ENCODE results near the gene ANKS3.

The ANKS3 gene

GRCh38 chr16:4734063-4734729, at the start of gene ANKS3, which contains the start of gene DNAAF8:
Gene ANKS3 (minus strand): TSS chr16:4734271. CDS start chr16:4730149, 4,122 bp downstream.
Gene DNAAF8 (plus strand): TSS chr16:4734537. CDS start chr16:4736515, 1,978 bp downstream.
- H3K9ac ChIP-seq: peak within 1 kb of the TSS; percentile 48
- H3K4me1 ChIP-seq (ENCODE audit: low read depth, poor library complexity, severe bottlenecking): peaks cover 14% of the 10 kb centered on the region
- no peaks in the 10 kb centered on the region for H3K27me3 ChIP-seq (ENCODE audit: insufficient read depth, low read depth)
- peak within 1 kb of the TSS; percentile 92 for H2AFZ ChIP-seq (ENCODE audit: low read depth)
- H3K79me2 ChIP-seq (ENCODE audit: insufficient read depth, low read depth): no peaks in the 10 kb centered on the region; the same call in 1 of the 2 replicates
- no peak for TF ChIP-seq CTCF (conservative IDR thresholded peaks at IDR 0.05; ENCODE audit: low read depth, low read length)
- peak within 1 kb of the TSS; percentile 92 for H3K4me2 ChIP-seq
- no peaks in the 10 kb centered on the region for H4K20me1 ChIP-seq (ENCODE audit: insufficient read depth)
- H3K27ac ChIP-seq: peak within 1 kb of the TSS; percentile 72
- H3K4me3 ChIP-seq (IDR thresholded peaks at IDR 0.05; ENCODE audit: insufficient read depth, low read depth, low read length): peak within 1 kb of the TSS; percentile 41
- no peaks in the 10 kb centered on the region for H3K36me3 ChIP-seq (ENCODE audit: insufficient read depth)

GRCh38 chr16:4783251-4783950, 49.3 kb upstream of the ANKS3 start:
- Histone ChIP-seq H3K4me2 (no peak overlapping the region), H2AFZ (ENCODE audit: low read depth) (no peak overlapping the region), H3K27me3 (ENCODE audit: insufficient read depth, low read depth) (no peaks in the 10 kb centered on the region), H3K9ac (no peak overlapping the region), H3K27ac (no peak overlapping the region), H3K4me1 (ENCODE audit: low read depth, poor library complexity, severe bottlenecking) (no peaks in the 10 kb centered on the region), H4K20me1 (ENCODE audit: insufficient read depth) (no peaks in the 10 kb centered on the region), H3K79me2 (ENCODE audit: insufficient read depth, low read depth) (no peaks in the 10 kb centered on the region), H3K36me3 (ENCODE audit: insufficient read depth) (no peaks in the 10 kb centered on the region), H3K4me3 (IDR thresholded peaks at IDR 0.05; ENCODE audit: insufficient read depth, low read depth, low read length) (no peak overlapping the region)
- TF ChIP-seq CTCF (conservative IDR thresholded peaks at IDR 0.05; ENCODE audit: low read depth, low read length): no peak

- no peaks in the 10 kb centered on the region for H3K27me3 ChIP-seq (ENCODE audit: insufficient read depth, low read depth)
- no peak overlapping the region for H3K27ac ChIP-seq
- no peaks in the 10 kb centered on the region for H3K36me3 ChIP-seq (ENCODE audit: insufficient read depth)
- TF ChIP-seq CTCF (conservative IDR thresholded peaks at IDR 0.05; ENCODE audit: low read depth, low read length): no peak
- no peak overlapping the region for H3K9ac ChIP-seq
- H3K4me3 ChIP-seq (IDR thresholded peaks at IDR 0.05; ENCODE audit: insufficient read depth, low read depth, low read length): no peak overlapping the region
- H3K4me2 ChIP-seq: no peak overlapping the region
- H4K20me1 ChIP-seq (ENCODE audit: insufficient read depth): no peaks in the 10 kb centered on the region
- no peak overlapping the region for H2AFZ ChIP-seq (ENCODE audit: low read depth)
- no peaks in the 10 kb centered on the region for H3K4me1 ChIP-seq (ENCODE audit: low read depth, poor library complexity, severe bottlenecking)
- no peaks in the 10 kb centered on the region for H3K79me2 ChIP-seq (ENCODE audit: insufficient read depth, low read depth)
These were observed 46.2 kb upstream of the ANKS3 start for GRCh38 chr16:4780235-4780634.

GRCh38 chr16:4778050-4778392, 44.0 kb upstream of the ANKS3 start:
- no peaks in the 10 kb centered on the region for H3K79me2 ChIP-seq (ENCODE audit: insufficient read depth, low read depth)
- TF ChIP-seq CTCF (conservative IDR thresholded peaks at IDR 0.05; ENCODE audit: low read depth, low read length): no peak
- no peaks in the 10 kb centered on the region for H3K36me3 ChIP-seq (ENCODE audit: insufficient read depth)
- no peak overlapping the region for H3K4me3 ChIP-seq (IDR thresholded peaks at IDR 0.05; ENCODE audit: insufficient read depth, low read depth, low read length)
- H3K4me2 ChIP-seq: no peak overlapping the region
- no peaks in the 10 kb centered on the region for H4K20me1 ChIP-seq (ENCODE audit: insufficient read depth)
- no peak overlapping the region for H3K9ac ChIP-seq
- no peaks in the 10 kb centered on the region for H3K27me3 ChIP-seq (ENCODE audit: insufficient read depth, low read depth)
- no peak overlapping the region for H3K27ac ChIP-seq
- H2AFZ ChIP-seq (ENCODE audit: low read depth): no peak overlapping the region
- no peaks in the 10 kb centered on the region for H3K4me1 ChIP-seq (ENCODE audit: low read depth, poor library complexity, severe bottlenecking)
